ENCODE results near the gene METAP1. TPM values are rescaled to one million over a fixed set of nuclear protein-coding genes. Genes with fewer than 3 reads are reported as not detected.
A peak's percentile ranks its signal among the peaks of the same experiment; 100 is the strongest.

Gene METAP1
- total RNA-seq, 1 experiment from 2014 or later, result 63.5 TPM

GRCh38 chr4:99013884-99014523, 18.5 kb downstream of the METAP1 start:
- H3K14ac ChIP-seq (ENCODE audit: insufficient read depth, low read length), result no peak overlapping the region
- no peak overlapping the region for H3K27ac ChIP-seq (ENCODE audit: insufficient read length, low read depth, low read length)
- no peak overlapping the region for H2AFZ ChIP-seq (ENCODE audit: low read length)
- no peak overlapping the region for H3K4me3 Mint-ChIP-seq
- no peaks in the 10 kb centered on the region for H3K27me3 Mint-ChIP-seq (ENCODE audit: low read depth)
- H3K9me3 ChIP-seq (ENCODE audit: control insufficient read depth, low read depth, low read length), result no peaks in the 10 kb centered on the region
- no peaks in the 10 kb centered on the region for H3K23me2 ChIP-seq (ENCODE audit: insufficient read length, low read depth, low read length, poor library complexity, severe bottlenecking)
- no peak overlapping the region for H4K8ac ChIP-seq (replicated peaks; ENCODE audit: insufficient read length, low read depth, low read length)
- H3K9ac ChIP-seq (ENCODE audit: extremely low read depth, insufficient read length, low read length), result no peak overlapping the region
- H4K20me1 ChIP-seq (ENCODE audit: control insufficient read depth, insufficient read depth, insufficient read length), result no peaks in the 10 kb centered on the region
- no peaks in the 10 kb centered on the region; the same call in 1 of the 2 replicates for H3K4me1 ChIP-seq (ENCODE audit: insufficient read depth, low read length)
- H2BK120ac ChIP-seq (ENCODE audit: low read depth, low read length, poor library complexity, severe bottlenecking), result no peak overlapping the region
- WGBS (ENCODE audit: extremely low coverage, insufficient read length, low lambda C conversion rate), result no CpG with 5 or more reads among the region's 6 CpGs
- DNase-seq, result no peak
- no peak overlapping the region for H4K91ac ChIP-seq (ENCODE audit: insufficient read length, low read depth, low read length)
- no peak overlapping the region for H2BK5ac ChIP-seq (ENCODE audit: insufficient read length, low read length)
- no peak overlapping the region for H3K23ac ChIP-seq (ENCODE audit: insufficient read length, low read depth, low read length)
- TF ChIP-seq, protein P1, sequence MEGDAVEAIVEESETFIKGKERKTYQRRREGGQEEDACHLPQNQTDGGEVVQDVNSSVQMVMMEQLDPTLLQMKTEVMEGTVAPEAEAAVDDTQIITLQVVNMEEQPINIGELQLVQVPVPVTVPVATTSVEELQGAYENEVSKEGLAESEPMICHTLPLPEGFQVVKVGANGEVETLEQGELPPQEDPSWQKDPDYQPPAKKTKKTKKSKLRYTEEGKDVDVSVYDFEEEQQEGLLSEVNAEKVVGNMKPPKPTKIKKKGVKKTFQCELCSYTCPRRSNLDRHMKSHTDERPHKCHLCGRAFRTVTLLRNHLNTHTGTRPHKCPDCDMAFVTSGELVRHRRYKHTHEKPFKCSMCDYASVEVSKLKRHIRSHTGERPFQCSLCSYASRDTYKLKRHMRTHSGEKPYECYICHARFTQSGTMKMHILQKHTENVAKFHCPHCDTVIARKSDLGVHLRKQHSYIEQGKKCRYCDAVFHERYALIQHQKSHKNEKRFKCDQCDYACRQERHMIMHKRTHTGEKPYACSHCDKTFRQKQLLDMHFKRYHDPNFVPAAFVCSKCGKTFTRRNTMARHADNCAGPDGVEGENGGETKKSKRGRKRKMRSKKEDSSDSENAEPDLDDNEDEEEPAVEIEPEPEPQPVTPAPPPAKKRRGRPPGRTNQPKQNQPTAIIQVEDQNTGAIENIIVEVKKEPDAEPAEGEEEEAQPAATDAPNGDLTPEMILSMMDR (conservative IDR thresholded peaks at IDR 0.05), result no peak
- no peak overlapping the region for H2BK15ac ChIP-seq (ENCODE audit: low read depth, low read length)
- peaks cover 56% of the 10 kb centered on the region; the same call in 1 of the 2 replicates for H3K79me2 ChIP-seq (ENCODE audit: insufficient read depth, low read length)
- peaks cover 10% of the 10 kb centered on the region for H3K79me1 ChIP-seq (ENCODE audit: insufficient read depth, low read depth, low read length, poor library complexity, severe bottlenecking)
- no peak overlapping the region for H3K56ac ChIP-seq (ENCODE audit: insufficient read length, low read depth, low read length)
- peak overlapping the region; percentile 27 for H3K18ac ChIP-seq (ENCODE audit: insufficient read length, low read depth, low read length)
- H3K4ac ChIP-seq (ENCODE audit: low read depth, low read length), result no peak overlapping the region; the same call in 1 of the 2 replicates
- H3K36me3 Mint-ChIP-seq (ENCODE audit: insufficient read depth in 1 of 3, low read depth in 3 of 3), result peaks cover 42 to 83% (median 63%) of the 10 kb centered on the region in 3 experiments
- no peak overlapping the region for H4K5ac ChIP-seq (ENCODE audit: insufficient read length, low read depth, low read length)
- H3K27ac Mint-ChIP-seq, result peak overlapping the region in 2 of 3 experiments; percentile 81 to 94; a peak in 3 of 7 replicates
- H3K27me3 ChIP-seq (ENCODE audit: insufficient read depth, low read length), result no peaks in the 10 kb centered on the region
- peaks cover 23 to 44% of the 10 kb centered on the region in 2 experiments for H3K9me3 Mint-ChIP-seq
- H3K4me1 Mint-ChIP-seq, result peaks cover 30 to 33% of the 10 kb centered on the region in 2 experiments
- H2BK20ac ChIP-seq (ENCODE audit: low read depth, low read length, poor library complexity, severe bottlenecking), result no peak overlapping the region
- peak overlapping the region; percentile 82 for H2BK12ac ChIP-seq (ENCODE audit: insufficient read length, low read depth, low read length)
- no peak overlapping the region for H2AK5ac ChIP-seq (ENCODE audit: insufficient read length, low read length)
- H3T11ph ChIP-seq (ENCODE audit: low read length), result peak overlapping the region; percentile 40
- no peak overlapping the region for H3K4me2 ChIP-seq (ENCODE audit: insufficient read depth, insufficient read length, low read length)
